Fibroblast of pulmonary artery (primary cell): ENCODE measurements around the gene DERL2.
A peak's percentile ranks its signal among the peaks of the same experiment; 100 is the strongest.

Experiments
- DNase-seq: peaks from one replicate; pipeline ENCODE4 v3.0.0-alpha.2; 2010; ENCODE audit warnings: low read depth
- H3K4me3 ChIP-seq: replicated peaks from 2 replicates; pipeline ENCODE4 v1.5.1; 2011; ENCODE audit warnings: low read depth, mild to moderate bottlenecking, control low read depth, low read length, moderate library complexity
- CTCF ChIP-seq: IDR thresholded peaks from 2 replicates; pipeline ENCODE4 v1.5.1; 2011; ENCODE audit warnings: mild to moderate bottlenecking, control low read depth, low read length, inconsistent platforms; ENCODE audit errors: missing control alignments

Gene DERL2

DNA sequence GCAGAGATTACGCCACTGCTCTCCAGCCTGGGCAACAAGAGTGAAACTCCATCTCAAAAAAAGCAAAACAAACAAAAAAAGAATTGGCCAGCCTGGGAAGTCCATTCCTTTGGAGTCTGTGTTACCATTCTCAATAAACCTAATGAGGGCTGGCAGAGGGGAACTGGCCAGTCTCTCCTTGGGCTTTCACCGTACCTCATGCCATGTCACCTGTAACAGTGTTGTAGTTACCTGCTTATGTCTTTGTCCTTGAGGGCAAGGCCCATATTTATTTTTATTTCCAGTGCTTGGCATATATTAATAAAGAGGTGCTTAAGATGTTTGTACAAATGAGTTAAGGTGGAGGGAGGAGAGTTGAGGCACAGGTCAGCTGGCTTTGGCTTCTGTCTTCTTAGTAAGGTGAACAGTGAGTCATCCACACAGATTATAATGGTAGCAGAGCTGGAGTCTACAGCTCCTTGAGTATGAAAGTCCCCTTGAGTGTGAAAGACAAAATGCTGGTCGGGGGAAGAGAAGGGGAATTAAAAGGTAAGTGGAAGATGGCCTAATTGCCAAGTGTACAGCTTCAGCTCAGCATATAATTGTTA, 55.5 kb downstream of the DERL2 start:
- no peak for TF ChIP-seq CTCF
- DNase-seq, result no peak
- H3K4me3 ChIP-seq, result no peak overlapping the region

GRCh38 chr17:5429191-5429887, 56.6 kb downstream of the DERL2 start:
- no peak overlapping the region for H3K4me3 ChIP-seq
- no peak for TF ChIP-seq CTCF
- no peak for DNase-seq

- no peak overlapping the region for H3K4me3 ChIP-seq
- no peak for TF ChIP-seq CTCF
- no peak for DNase-seq
These were observed 60.2 kb downstream of the DERL2 start for GRCh38 chr17:5425826-5426225.

- no peak for DNase-seq
- no peak for TF ChIP-seq CTCF
- H3K4me3 ChIP-seq, result no peak overlapping the region
These were observed 61.1 kb downstream of the DERL2 start for GRCh38 chr17:5424909-5425308.

DNA sequence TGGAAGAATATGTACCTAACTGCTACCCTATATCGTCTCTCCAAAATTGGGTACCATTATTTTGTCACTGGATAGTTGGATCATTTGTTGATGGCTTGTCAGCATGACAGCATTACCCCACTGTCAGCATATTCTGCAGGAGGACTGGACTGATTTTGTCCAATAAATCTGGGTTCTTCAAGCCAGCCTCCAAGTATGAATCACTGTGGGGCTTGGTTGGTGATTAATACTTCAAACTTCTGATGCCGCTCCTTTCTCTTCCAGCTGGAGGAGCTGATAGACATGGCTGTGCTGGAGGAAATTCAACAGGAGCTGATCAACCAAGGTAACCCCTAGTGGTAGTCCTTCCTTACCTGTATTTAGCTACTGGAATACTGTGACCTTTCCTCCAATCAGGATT, 63.5 kb downstream of the DERL2 start:
- H3K4me3 ChIP-seq, result no peak overlapping the region
- TF ChIP-seq CTCF, result no peak
- peak; percentile 43 for DNase-seq
